GM12878 (cell line): Measurements from ENCODE around the gene KCNH4. TPM values are rescaled to one million over a fixed set of nuclear protein-coding genes. Genes with fewer than 3 reads are reported as not detected.

ENCODE experiments used
- ATAC-seq: fragments of 200-7000 bp; cut with Tn5 transposase; 3 replicates; pipeline ENCODE4 v1.9.1; 2020; ENCODE audit warnings: mild to moderate bottlenecking, moderate library complexity
- BruUV-seq: library from RNA; stranded (reverse); fragments of 400-500 nt; replicated peaks from 2 replicates; lab custom pipeline; 2021; lab: Mats Ljungman, UMichigan
- CTCF ChIA-PET: fragments of 300-600 bp; sonication (Branson Sonifier 250); formaldehyde crosslinking; extraction: SDS; loops from one replicate; lab custom pipeline; 2021; ENCODE audit warnings: inconsistent platforms; lab: Yijun Ruan, JAX
- POLR2A ChIA-PET: fragments of 350-600 bp; formaldehyde crosslinking; extraction: SDS; loops from one replicate; lab custom pipeline; 2021; ENCODE audit warnings: inconsistent platforms; lab: Charles Lee
- RAD21 ChIA-PET: fragments of 300-600 bp; sonication (Branson Sonifier 250); formaldehyde crosslinking; loops from one replicate; lab custom pipeline; 2023; ENCODE audit warnings: antibody characterized with exemption; ENCODE audit not compliant: unreplicated experiment; lab: Charles Lee
- SMC1A ChIA-PET: fragments of 300-600 bp; sonication (Branson Sonifier 250); formaldehyde crosslinking; loops from one replicate; lab custom pipeline; 2023; ENCODE audit not compliant: unreplicated experiment, uncharacterized antibody; lab: Charles Lee
- DNase-seq: peaks from one replicate; pipeline ENCODE4 v3.0.0-alpha.2; 2011; ENCODE audit warnings: low read depth, low spot score
- FAIRE-seq: peaks from 3 replicates; lab custom pipeline; 2011; peaks lifted over from hg19 to GRCh38; lab: Jason Lieb, UNC
- H2AFZ ChIP-seq: 2 replicates; pipeline ENCODE4 v1.6.0; 2011; ENCODE audit warnings: low read depth, low read length, control low read depth; ENCODE audit not compliant: control insufficient read depth
- H3K27ac ChIP-seq: 2 replicates; pipeline ENCODE4 v1.5.1; 2011; ENCODE audit warnings: control low read depth; ENCODE audit not compliant: control insufficient read depth, insufficient read depth
- H3K27me3 ChIP-seq, 2 experiments: replicated peaks in 1 of 2; 2 replicates each; pipeline versions ENCODE4 v1.6.0 to v1.6.1; 2011; ENCODE audit warnings: low read length in 1 of 2; ENCODE audit not compliant: control insufficient read depth in 2 of 2, insufficient read depth in 2 of 2
- H3K36me3 ChIP-seq, 2 experiments: 2 replicates each; pipeline ENCODE4 v1.5.1; 2011; ENCODE audit warnings: low read length in 1 of 2; ENCODE audit not compliant: control insufficient read depth in 2 of 2, insufficient read depth in 2 of 2
- H3K4me1 ChIP-seq: 2 replicates; pipeline ENCODE4 v1.6.1; 2011; ENCODE audit warnings: mild to moderate bottlenecking, low read length, moderate library complexity, mixed read lengths; ENCODE audit not compliant: control insufficient read depth, insufficient read depth
- H3K4me2 ChIP-seq: 2 replicates; pipeline ENCODE4 v1.6.0; 2011; ENCODE audit warnings: control low read depth; ENCODE audit not compliant: control insufficient read depth, insufficient read depth
- H3K4me3 ChIP-seq: fragments of 200-600 bp; sonication (generic); 2 replicates; pipeline ENCODE4 v1.5.1; 2016
- H3K79me2 ChIP-seq: 2 replicates; pipeline ENCODE4 v1.6.0; 2011; ENCODE audit warnings: low read length; ENCODE audit not compliant: control insufficient read depth, insufficient read depth
- H3K9ac ChIP-seq: 2 replicates; pipeline ENCODE4 v1.8.0; 2011; ENCODE audit warnings: low read length, control low read depth, mixed read lengths; ENCODE audit not compliant: control insufficient read depth, insufficient read depth
- H3K9me3 ChIP-seq: replicated peaks from 3 replicates; pipeline ENCODE4 v1.5.1; 2011; ENCODE audit warnings: mild to moderate bottlenecking, low read length; ENCODE audit not compliant: control insufficient read depth, insufficient read depth
- H4K20me1 ChIP-seq: 2 replicates; pipeline ENCODE4 v1.6.0; 2011; ENCODE audit not compliant: control insufficient read depth, insufficient read depth
- CBX3 ChIP-seq: fragments of 200-600 bp; sonication (generic); IDR thresholded peaks from 2 replicates; pipeline ENCODE4 v1.6.1; 2016; ENCODE audit warnings: low read depth, borderline replicate concordance
- PAX8 ChIP-seq: fragments of 450-650 bp; IDR thresholded peaks from 2 replicates; pipeline ENCODE4 v1.6.1; 2017; ENCODE audit warnings: mild to moderate bottlenecking, moderate library complexity
- RAD51 ChIP-seq: fragments of 450-650 bp; IDR thresholded peaks from 2 replicates; pipeline ENCODE4 v1.6.1; 2016; ENCODE audit warnings: moderate library complexity, mild to moderate bottlenecking, inconsistent platforms
- RELA ChIP-seq: fragments of 450-650 bp; IDR thresholded peaks from 2 replicates; pipeline ENCODE4 v1.8.0; 2014; ENCODE audit warnings: borderline replicate concordance; ENCODE audit not compliant: partially characterized antibody
- TCF3 ChIP-seq: IDR thresholded peaks from 2 replicates; pipeline ENCODE4 v1.6.1; 2012; ENCODE audit warnings: low read depth, mild to moderate bottlenecking, low read length, borderline replicate concordance; ENCODE audit not compliant: insufficient read depth
- WGBS: methylation state at CpG from one replicate; pipeline ENCODE4 v1.1.6; 2016; ENCODE audit warnings: low lambda C conversion rate; ENCODE audit not compliant: insufficient replicate concordance, insufficient coverage; ENCODE audit errors: missing lambda C conversion rate; 5-methylcytosine and 5-hydroxymethylcytosine counted together
- in situ Hi-C: fragments of 300-500 bp; cut with MboI; formaldehyde crosslinking; loops from 9 replicates; pipeline ENCODE4 v1.14.3; 2018; ENCODE audit warnings: mixed read lengths
- intact Hi-C: fragments of 100-400 bp; cut with micrococcal nuclease; formaldehyde crosslinking; loops from one replicate; pipeline ENCODE4 v1.14.2; 2022; ENCODE audit not compliant: unreplicated experiment
- polyA plus RNA-seq, 11 experiments: library from polyadenylated mRNA; depleted of rRNA in 4 of 11; unstranded in 6 of 11; stranded (reverse) in 5 of 11; fragments of >200 nt; fragmentation: Nextera tagmentation in 4 of 11; fragmentation: Illumina TruSeq in 1 of 11; extraction: Ambion mirVana in 4 of 11; extraction: Trizol in 1 of 11; gene quantifications; 1 replicate in 1 of 11; 2 replicates in 10 of 11; pipeline versions ENCODE4 v1.2.1 to v1.2.3, GENCODE V29; 2011 to 2016; ENCODE audit warnings: inconsistent platforms in 2 of 11, missing spikeins in 2 of 11, low read depth in 1 of 11
- total RNA-seq, 4 experiments: library from RNA; depleted of rRNA in 3 of 4; stranded (reverse); fragments of >200 nt in 3 of 4; fragmentation: Illumina TruSeq in 1 of 4; extraction: Trizol in 1 of 4; gene quantifications; 2 replicates each; pipeline versions ENCODE4 v1.2.1 to v1.2.3, GENCODE V29; 2013 to 2021
- TF ChIP-seq, protein P1 (sequence below): fragments of 450-650 bp; IDR thresholded peaks from 2 replicates; pipeline ENCODE4 v1.6.1; 2017; ENCODE audit warnings: antibody characterized with exemption, mild to moderate bottlenecking, moderate library complexity
- TF ChIP-seq, protein P2 (sequence below): IDR thresholded peaks from 2 replicates; pipeline ENCODE4 v1.6.1; 2011; ENCODE audit warnings: low read depth, low read length, improper control_type of control experiment, borderline replicate concordance
- TF ChIP-seq, protein P3 (sequence below): fragments of 450-650 bp; IDR thresholded peaks from 2 replicates; pipeline ENCODE4 v1.6.1; 2017; ENCODE audit warnings: mild to moderate bottlenecking, moderate library complexity
- TF ChIP-seq, protein P4 (sequence below), 3 experiments: IDR thresholded peaks in 2 of 3; conservative IDR thresholded peaks in 1 of 3; 2 replicates each; pipeline ENCODE4 v1.5.1; 2011; ENCODE audit warnings: low read depth in 3 of 3, low read length in 3 of 3, mild to moderate bottlenecking in 3 of 3, control low read depth in 2 of 3, moderate library complexity in 2 of 3, inconsistent platforms in 1 of 3, mixed read lengths in 1 of 3; ENCODE audit not compliant: control insufficient read depth in 2 of 3, insufficient read depth in 1 of 3; ENCODE audit errors: extremely low read depth in 1 of 3
- TF ChIP-seq, protein P5 (sequence below): IDR thresholded peaks from 2 replicates; pipeline ENCODE4 v1.6.1; 2011; ENCODE audit warnings: low read depth, mild to moderate bottlenecking, low read length, moderate library complexity, borderline replicate concordance; ENCODE audit errors: extremely low read depth

KCNH4 gene
- total and polyA plus RNA-seq, 10 of the 15 experiments (the other 5 are each of a cell fraction or from before 2014, with no cell fraction given) = 0.03 to 0.88 (median 0.10) TPM; not detected in 2

DNA sequence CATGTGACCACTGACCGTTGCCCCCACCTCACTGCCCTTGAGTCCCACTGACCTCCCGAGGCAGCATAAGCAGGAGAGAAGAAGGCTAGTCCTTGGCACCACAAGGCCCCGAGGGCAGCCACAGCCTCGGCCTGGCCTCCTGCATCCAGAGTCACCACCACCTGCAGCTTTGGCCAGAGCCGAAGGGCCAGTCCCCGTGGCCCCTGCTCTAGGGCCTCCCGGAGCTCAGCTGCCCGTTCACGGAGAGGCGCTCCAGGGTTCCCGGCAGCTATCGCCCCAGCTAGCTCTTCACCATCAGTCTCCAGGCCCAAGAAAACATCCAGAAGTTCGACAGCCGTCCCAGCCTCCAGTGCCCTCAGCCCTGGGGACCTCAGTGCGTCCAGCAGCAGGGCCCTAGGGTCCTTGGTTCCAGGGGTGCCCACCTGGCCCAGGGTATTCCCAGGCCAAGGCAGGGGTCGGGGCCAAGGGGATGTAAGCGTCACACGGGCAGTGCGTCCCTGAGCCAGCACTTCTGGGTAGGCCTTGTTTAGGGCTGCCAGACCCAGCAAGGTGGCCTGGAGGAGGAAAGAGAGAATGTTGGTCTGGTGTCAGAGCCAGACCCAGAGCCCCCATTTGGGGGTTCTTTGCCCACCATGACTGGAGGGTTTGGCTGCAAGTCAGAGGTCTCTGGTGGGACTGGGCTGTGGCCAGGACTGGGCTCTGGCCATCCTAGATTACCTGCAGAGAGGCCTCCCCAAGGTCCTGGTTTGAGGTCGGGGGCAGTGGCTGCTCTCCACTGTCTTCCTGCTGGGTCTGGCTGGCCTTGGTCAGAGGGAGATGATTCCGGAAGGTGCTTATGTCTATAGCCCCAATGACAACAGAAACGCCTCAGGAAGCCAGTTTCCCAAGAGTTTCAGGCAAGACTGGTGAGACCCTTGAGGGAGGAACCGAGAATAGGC, 11.5 kb upstream of the KCNH4 start:
- ChIA-PET POLR2A (interaction anchor here (0.5 to 0.8 kb wide), 3 partner anchors 9 to 1753 kb away, joined by 6 to 7 read pairs (median 6); no protein-coding TSS in a partner anchor), CTCF (interaction anchor here (1.2 kb wide), 1 partner anchor 14 kb away, joined by 3 read pairs; no protein-coding TSS in a partner anchor), RAD21 (interaction anchor here (0.5 to 2.0 kb wide), 3 partner anchors 11 to 72 kb away, joined by 4 to 16 read pairs (median 4); partner anchors contain the start of gene KCNH4), SMC1A (interaction anchor here (0.8 kb wide), 1 partner anchor 17 kb away, joined by 3 read pairs; no protein-coding TSS in a partner anchor)
- in situ Hi-C loops = no loop called here
- H3K4me2 ChIP-seq = peak overlapping the region; percentile 60
- intact Hi-C loops = no loop called here
- H3K9ac ChIP-seq = no peak overlapping the region
- ATAC-seq = no peak
- no peaks in the 10 kb centered on the region for H4K20me1 ChIP-seq
- H3K4me3 ChIP-seq = peak overlapping the region; percentile 92; the same call in 1 of the 2 replicates
- WGBS = 83% methylated on average over 23 of the region's 23 CpGs
- 0 out of 2 replicates have a peak, but pooled peaks cover 3% of the 10 kb centered on the region for H3K4me1 ChIP-seq
- no peak overlapping the region for H2AFZ ChIP-seq
- H3K36me3 ChIP-seq = no peaks in the 10 kb centered on the region
- no peak for FAIRE-seq
- no peaks in the 10 kb centered on the region for H3K27me3 ChIP-seq
- no peak for DNase-seq
- H3K9me3 ChIP-seq = no peaks in the 10 kb centered on the region
- H3K27ac ChIP-seq = no peak overlapping the region
- peaks cover 4% of the 10 kb centered on the region for H3K79me2 ChIP-seq
- BruUV-seq = no TSS peak
- TF ChIP-seq, protein P1, sequence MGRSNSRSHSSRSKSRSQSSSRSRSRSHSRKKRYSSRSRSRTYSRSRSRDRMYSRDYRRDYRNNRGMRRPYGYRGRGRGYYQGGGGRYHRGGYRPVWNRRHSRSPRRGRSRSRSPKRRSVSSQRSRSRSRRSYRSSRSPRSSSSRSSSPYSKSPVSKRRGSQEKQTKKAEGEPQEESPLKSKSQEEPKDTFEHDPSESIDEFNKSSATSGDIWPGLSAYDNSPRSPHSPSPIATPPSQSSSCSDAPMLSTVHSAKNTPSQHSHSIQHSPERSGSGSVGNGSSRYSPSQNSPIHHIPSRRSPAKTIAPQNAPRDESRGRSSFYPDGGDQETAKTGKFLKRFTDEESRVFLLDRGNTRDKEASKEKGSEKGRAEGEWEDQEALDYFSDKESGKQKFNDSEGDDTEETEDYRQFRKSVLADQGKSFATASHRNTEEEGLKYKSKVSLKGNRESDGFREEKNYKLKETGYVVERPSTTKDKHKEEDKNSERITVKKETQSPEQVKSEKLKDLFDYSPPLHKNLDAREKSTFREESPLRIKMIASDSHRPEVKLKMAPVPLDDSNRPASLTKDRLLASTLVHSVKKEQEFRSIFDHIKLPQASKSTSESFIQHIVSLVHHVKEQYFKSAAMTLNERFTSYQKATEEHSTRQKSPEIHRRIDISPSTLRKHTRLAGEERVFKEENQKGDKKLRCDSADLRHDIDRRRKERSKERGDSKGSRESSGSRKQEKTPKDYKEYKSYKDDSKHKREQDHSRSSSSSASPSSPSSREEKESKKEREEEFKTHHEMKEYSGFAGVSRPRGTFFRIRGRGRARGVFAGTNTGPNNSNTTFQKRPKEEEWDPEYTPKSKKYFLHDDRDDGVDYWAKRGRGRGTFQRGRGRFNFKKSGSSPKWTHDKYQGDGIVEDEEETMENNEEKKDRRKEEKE = no peak
- TF ChIP-seq CBX3 (no peak), RAD51 (no peak), RELA (no peak), TCF3 (no peak), PAX8 (no peak)
- TF ChIP-seq, protein P2, sequence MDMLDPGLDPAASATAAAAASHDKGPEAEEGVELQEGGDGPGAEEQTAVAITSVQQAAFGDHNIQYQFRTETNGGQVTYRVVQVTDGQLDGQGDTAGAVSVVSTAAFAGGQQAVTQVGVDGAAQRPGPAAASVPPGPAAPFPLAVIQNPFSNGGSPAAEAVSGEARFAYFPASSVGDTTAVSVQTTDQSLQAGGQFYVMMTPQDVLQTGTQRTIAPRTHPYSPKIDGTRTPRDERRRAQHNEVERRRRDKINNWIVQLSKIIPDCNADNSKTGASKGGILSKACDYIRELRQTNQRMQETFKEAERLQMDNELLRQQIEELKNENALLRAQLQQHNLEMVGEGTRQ = no peak
- TF ChIP-seq, protein P3, sequence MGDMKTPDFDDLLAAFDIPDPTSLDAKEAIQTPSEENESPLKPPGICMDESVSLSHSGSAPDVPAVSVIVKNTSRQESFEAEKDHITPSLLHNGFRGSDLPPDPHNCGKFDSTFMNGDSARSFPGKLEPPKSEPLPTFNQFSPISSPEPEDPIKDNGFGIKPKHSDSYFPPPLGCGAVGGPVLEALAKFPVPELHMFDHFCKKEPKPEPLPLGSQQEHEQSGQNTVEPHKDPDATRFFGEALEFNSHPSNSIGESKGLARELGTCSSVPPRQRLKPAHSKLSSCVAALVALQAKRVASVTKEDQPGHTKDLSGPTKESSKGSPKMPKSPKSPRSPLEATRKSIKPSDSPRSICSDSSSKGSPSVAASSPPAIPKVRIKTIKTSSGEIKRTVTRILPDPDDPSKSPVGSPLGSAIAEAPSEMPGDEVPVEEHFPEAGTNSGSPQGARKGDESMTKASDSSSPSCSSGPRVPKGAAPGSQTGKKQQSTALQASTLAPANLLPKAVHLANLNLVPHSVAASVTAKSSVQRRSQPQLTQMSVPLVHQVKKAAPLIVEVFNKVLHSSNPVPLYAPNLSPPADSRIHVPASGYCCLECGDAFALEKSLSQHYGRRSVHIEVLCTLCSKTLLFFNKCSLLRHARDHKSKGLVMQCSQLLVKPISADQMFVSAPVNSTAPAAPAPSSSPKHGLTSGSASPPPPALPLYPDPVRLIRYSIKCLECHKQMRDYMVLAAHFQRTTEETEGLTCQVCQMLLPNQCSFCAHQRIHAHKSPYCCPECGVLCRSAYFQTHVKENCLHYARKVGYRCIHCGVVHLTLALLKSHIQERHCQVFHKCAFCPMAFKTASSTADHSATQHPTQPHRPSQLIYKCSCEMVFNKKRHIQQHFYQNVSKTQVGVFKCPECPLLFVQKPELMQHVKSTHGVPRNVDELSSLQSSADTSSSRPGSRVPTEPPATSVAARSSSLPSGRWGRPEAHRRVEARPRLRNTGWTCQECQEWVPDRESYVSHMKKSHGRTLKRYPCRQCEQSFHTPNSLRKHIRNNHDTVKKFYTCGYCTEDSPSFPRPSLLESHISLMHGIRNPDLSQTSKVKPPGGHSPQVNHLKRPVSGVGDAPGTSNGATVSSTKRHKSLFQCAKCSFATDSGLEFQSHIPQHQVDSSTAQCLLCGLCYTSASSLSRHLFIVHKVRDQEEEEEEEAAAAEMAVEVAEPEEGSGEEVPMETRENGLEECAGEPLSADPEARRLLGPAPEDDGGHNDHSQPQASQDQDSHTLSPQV = no peak
- TF ChIP-seq, protein P4, sequence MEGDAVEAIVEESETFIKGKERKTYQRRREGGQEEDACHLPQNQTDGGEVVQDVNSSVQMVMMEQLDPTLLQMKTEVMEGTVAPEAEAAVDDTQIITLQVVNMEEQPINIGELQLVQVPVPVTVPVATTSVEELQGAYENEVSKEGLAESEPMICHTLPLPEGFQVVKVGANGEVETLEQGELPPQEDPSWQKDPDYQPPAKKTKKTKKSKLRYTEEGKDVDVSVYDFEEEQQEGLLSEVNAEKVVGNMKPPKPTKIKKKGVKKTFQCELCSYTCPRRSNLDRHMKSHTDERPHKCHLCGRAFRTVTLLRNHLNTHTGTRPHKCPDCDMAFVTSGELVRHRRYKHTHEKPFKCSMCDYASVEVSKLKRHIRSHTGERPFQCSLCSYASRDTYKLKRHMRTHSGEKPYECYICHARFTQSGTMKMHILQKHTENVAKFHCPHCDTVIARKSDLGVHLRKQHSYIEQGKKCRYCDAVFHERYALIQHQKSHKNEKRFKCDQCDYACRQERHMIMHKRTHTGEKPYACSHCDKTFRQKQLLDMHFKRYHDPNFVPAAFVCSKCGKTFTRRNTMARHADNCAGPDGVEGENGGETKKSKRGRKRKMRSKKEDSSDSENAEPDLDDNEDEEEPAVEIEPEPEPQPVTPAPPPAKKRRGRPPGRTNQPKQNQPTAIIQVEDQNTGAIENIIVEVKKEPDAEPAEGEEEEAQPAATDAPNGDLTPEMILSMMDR (IDR thresholded peaks at IDR 0.05 in 2 of 3, conservative IDR thresholded peaks at IDR 0.05 in 1 of 3; ENCODE audit: control insufficient read depth in 2 of 3, extremely low read depth in 1 of 3, insufficient read depth in 1 of 3, low read depth in 3 of 3, low read length in 3 of 3) = no peak
- TF ChIP-seq, protein P5, sequence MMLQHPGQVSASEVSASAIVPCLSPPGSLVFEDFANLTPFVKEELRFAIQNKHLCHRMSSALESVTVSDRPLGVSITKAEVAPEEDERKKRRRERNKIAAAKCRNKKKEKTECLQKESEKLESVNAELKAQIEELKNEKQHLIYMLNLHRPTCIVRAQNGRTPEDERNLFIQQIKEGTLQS = no peak
